Type B pancreatic cell (in vitro differentiated cells): ENCODE data around the gene ARFRP1. TPM values are rescaled to one million over a fixed set of nuclear protein-coding genes. Genes with fewer than 3 reads are reported as not detected.

Source experiments
- DNase-seq: peaks from one replicate; pipeline ENCODE4 v3.0.0; 2021; ENCODE audit warnings: mixed read lengths; ENCODE audit not compliant: unreplicated experiment; ENCODE audit errors: extremely low spot score
- H3K27ac Mint-ChIP-seq: 2 replicates; pipeline ENCODE4 v1.8.0; 2021; ENCODE audit warnings: mild to moderate bottlenecking, mixed read lengths
- H3K27me3 Mint-ChIP-seq: 2 replicates; pipeline ENCODE4 v1.8.0; 2021; ENCODE audit warnings: mixed read lengths
- H3K36me3 Mint-ChIP-seq: 2 replicates; pipeline ENCODE4 v1.8.0; 2021; ENCODE audit warnings: mixed read lengths
- H3K4me1 Mint-ChIP-seq: one replicate; pipeline ENCODE4 v1.8.0; 2021; ENCODE audit warnings: mixed read lengths; ENCODE audit not compliant: unreplicated experiment
- H3K4me3 Mint-ChIP-seq: 2 replicates; pipeline ENCODE4 v1.8.0; 2021; ENCODE audit warnings: mild to moderate bottlenecking, mixed read lengths
- H3K9me3 Mint-ChIP-seq: 2 replicates; pipeline ENCODE4 v1.8.0; 2021; ENCODE audit warnings: mixed read lengths
- CTCF ChIP-seq: fragments of 200-600 bp; sonication (generic); conservative IDR thresholded peaks from 2 replicates; pipeline ENCODE4 v1.5.0; 2021; ENCODE audit warnings: antibody characterized with exemption, mild to moderate bottlenecking
- total RNA-seq: library from RNA; stranded (reverse); gene quantifications from 2 replicates; pipeline ENCODE4 v1.2.1, GENCODE V29; 2021; ENCODE audit warnings: low replicate concordance

ARFRP1 gene
- total RNA-seq, 1 donor from 2014 or later = 45.0 TPM

DNA sequence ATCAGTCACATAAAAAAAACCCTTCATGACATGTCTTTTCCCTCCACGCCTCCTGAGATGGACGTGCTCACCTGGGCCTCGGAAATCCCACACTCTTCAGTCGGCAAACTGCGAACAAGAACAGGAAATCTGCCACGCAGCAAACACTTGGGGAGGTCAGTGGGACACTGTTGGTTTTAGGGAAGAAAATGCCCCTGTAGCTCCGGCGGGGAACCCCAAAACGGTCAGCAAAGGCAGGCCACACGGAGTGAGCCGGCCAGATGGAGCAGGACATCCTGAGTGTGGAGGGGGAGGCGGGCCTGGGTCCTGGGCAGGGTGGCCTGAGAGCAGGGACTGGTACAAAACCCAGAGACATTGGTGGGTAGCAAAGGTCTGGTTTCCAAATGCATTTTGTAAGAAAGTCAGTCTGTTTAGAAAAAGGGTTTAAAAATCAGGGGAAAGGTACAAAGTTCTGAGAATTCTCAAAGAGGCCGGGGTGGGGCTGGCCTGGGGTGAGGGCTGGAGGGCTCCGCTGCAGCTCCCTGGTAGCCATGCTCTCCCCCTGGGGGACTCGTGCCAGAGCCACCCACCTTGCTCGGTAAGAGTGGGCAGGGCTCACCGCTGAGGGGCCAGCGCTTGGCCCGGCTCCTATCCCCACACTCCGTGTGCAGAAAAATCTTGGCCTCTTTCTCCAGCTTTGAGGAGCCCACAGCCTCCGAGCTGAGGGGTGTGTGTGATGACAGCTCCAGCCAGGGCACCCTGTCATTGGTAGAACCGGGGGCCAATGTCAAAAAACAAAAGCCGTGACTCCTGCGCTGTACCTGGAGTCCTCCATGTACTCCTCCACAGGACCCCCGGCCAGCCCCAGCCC lies 37.0 kb upstream of the ARFRP1 start:
- no peaks in the 10 kb centered on the region for H3K27me3 Mint-ChIP-seq
- no peaks in the 10 kb centered on the region for H3K9me3 Mint-ChIP-seq
- DNase-seq = no peak
- H3K4me3 Mint-ChIP-seq = no peak overlapping the region
- peaks cover 3% of the 10 kb centered on the region for H3K4me1 Mint-ChIP-seq
- TF ChIP-seq CTCF = no peak
- no peaks in the 10 kb centered on the region for H3K36me3 Mint-ChIP-seq
- H3K27ac Mint-ChIP-seq = no peak overlapping the region

GRCh38 chr20:63744158-63744557 lies 36.4 kb upstream of the ARFRP1 start:
- Mint-ChIP-seq H3K4me1 (peaks cover 3% of the 10 kb centered on the region), H3K27ac (no peak overlapping the region), H3K9me3 (no peaks in the 10 kb centered on the region), H3K36me3 (no peaks in the 10 kb centered on the region), H3K4me3 (no peak overlapping the region), H3K27me3 (no peaks in the 10 kb centered on the region)
- no peak for TF ChIP-seq CTCF
- DNase-seq = no peak

GRCh38 chr20:63743210-63743970 lies 35.6 kb upstream of the ARFRP1 start:
- no peak for TF ChIP-seq CTCF
- H3K27me3 Mint-ChIP-seq = no peaks in the 10 kb centered on the region
- H3K36me3 Mint-ChIP-seq = no peaks in the 10 kb centered on the region
- peaks cover 3% of the 10 kb centered on the region for H3K4me1 Mint-ChIP-seq
- no peak for DNase-seq
- peak overlapping the region; percentile 29 for H3K27ac Mint-ChIP-seq
- no peak overlapping the region for H3K4me3 Mint-ChIP-seq
- no peaks in the 10 kb centered on the region for H3K9me3 Mint-ChIP-seq

DNA sequence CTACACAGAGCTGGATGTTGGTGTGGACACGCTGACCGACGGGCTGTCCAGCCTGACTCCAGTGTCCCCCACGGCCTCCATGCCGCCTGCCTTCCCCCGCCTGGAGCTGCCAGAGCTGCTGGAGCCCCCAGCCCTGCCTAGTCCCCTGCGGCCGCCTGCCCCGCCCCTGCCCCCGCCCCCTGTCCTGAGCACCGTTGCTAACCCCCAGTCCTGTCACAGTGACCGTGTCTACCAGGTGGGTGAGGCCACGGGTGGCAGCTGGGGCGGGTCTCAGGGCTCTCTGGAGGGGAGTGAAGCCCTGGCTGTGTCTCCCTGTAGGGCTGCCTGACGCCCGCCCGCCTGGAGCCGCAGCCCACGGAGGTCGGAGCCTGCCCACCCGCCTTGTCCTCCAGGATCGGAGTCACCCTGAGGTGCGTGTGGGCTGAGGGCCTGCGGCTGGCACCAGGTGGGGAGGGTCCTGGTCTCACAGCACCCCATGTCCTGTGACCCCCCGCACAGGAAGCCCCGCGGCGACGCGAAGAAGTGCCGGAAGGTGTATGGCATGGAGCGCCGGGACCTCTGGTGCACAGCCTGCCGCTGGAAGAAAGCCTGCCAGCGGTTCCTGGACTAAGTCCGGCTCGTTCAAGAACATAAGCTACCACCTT lies 34.7 kb upstream of the ARFRP1 start:
- no peak for DNase-seq
- Mint-ChIP-seq H3K4me1 (peaks cover 3% of the 10 kb centered on the region), H3K9me3 (no peaks in the 10 kb centered on the region), H3K27ac (no peak overlapping the region), H3K4me3 (no peak overlapping the region), H3K36me3 (no peaks in the 10 kb centered on the region), H3K27me3 (no peaks in the 10 kb centered on the region)
- TF ChIP-seq CTCF = no peak

DNA sequence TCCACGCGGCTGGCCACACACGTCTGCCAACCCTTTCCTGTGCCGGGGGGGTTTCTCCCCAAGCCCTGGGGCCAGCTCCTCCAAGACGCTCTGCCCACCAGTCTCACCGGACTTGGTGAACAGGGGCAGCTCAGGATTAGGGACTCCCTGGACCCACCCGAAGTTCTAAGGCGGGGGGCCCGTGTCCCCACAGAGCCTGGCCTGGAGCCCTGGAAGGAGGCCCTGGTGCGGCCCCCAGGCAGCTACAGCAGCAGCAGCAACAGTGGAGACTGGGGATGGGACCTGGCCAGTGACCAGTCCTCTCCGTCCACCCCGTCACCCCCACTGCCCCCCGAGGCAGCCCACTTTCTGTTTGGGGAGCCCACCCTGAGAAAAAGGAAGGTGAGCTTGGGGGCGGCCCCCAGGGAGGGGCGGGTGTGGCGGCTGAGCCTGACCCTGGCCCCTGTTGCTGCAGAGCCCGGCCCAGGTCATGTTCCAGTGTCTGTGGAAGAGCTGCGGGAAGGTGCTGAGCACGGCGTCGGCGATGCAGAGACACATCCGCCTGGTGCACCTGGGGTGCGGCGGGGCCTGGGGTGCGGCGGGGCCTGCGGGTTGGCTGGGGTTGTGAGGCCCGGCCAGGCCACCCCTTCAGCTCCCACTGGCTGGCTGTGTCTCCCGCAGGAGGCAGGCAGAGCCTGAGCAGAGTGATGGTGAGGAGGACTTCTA lies 34.1 kb upstream of the ARFRP1 start:
- no peaks in the 10 kb centered on the region for H3K9me3 Mint-ChIP-seq
- H3K4me1 Mint-ChIP-seq = peaks cover 3% of the 10 kb centered on the region
- TF ChIP-seq CTCF = no peak
- peak; percentile 70 for DNase-seq
- H3K4me3 Mint-ChIP-seq = peak overlapping the region; percentile 67
- no peaks in the 10 kb centered on the region for H3K36me3 Mint-ChIP-seq
- no peaks in the 10 kb centered on the region for H3K27me3 Mint-ChIP-seq
- H3K27ac Mint-ChIP-seq = no peak overlapping the region
